SKM-1 treated with dmso at 0.1 percent for 144 hours (cell line): ENCODE measurements around the gene EPB41L4A.

ENCODE experiments used
- DNase-seq: peaks from one replicate; lab custom pipeline; 2025; ENCODE audit not compliant: unreplicated experiment; lab: John Stamatoyannopoulos, UW

The EPB41L4A gene

GRCh38 chr5:112122353-112122752, 296.7 kb downstream of the EPB41L4A start:
- no peak for DNase-seq

GRCh38 chr5:112121258-112121657, 297.8 kb downstream of the EPB41L4A start:
- DNase-seq = no peak

DNA sequence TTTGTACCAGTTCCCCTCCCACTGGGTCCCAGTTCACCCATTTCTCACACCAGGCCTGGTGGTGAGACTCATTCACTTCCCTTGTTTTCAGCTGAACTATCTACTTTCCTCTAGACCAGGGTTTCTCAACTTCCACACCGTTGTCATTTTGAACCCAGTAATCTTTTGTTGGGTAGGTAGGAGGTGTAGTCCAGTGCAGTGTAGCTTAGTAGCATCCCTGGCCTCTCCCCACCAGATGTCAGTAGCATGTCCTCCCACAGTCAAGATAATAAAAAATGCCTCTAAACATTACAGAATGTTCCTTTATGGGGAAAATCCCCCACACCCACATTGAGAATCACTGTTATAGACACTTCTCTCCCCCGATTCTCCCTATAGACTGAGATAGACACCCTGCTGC, 299.1 kb downstream of the EPB41L4A start:
- no peak for DNase-seq

- peak; percentile 40 for DNase-seq
These were observed 299.6 kb downstream of the EPB41L4A start for GRCh38 chr5:112119508-112119907.

- no peak for DNase-seq
These were observed 301.5 kb downstream of the EPB41L4A start for GRCh38 chr5:112117551-112117950.

GRCh38 chr5:112116371-112116770, 302.7 kb downstream of the EPB41L4A start:
- DNase-seq = no peak

- DNase-seq = no peak
These were observed 305.5 kb downstream of the EPB41L4A start for GRCh38 chr5:112113565-112113964.
